WTC11 (cell line): ENCODE results near the gene OR51I2. TPM values are rescaled to one million over a fixed set of nuclear protein-coding genes. Genes with fewer than 3 reads are reported as not detected.

Experiments
- ATAC-seq: fragments of 200-7000 bp; cut with Tn5 transposase; 2 replicates; pipeline ENCODE4 v1.10.0; 2021; ENCODE audit warnings: mild to moderate bottlenecking, moderate library complexity
- CTCF ChIA-PET: fragments of 300-600 bp; sonication (Branson Sonifier 250); formaldehyde crosslinking; loops from one replicate; lab custom pipeline; 2021; ENCODE audit warnings: antibody characterized with exemption; lab: Charles Lee
- POLR2A ChIA-PET: fragments of 350-600 bp; sonication (Branson Sonifier 250); formaldehyde crosslinking; loops from one replicate; lab custom pipeline; 2021; ENCODE audit warnings: antibody characterized with exemption; lab: Charles Lee
- DNase-seq: peaks from one replicate; pipeline ENCODE4 v3.0.0; 2021; ENCODE audit warnings: low spot score
- H3K27ac Mint-ChIP-seq: 2 replicates; pipeline ENCODE4 v1.8.0; 2021; ENCODE audit warnings: mixed read lengths
- H3K27me3 Mint-ChIP-seq: 2 replicates; pipeline ENCODE4 v1.8.0; 2021; ENCODE audit warnings: low read depth, mild to moderate bottlenecking, moderate library complexity, mixed read lengths
- H3K36me3 Mint-ChIP-seq: 2 replicates; pipeline ENCODE4 v1.8.0; 2021; ENCODE audit warnings: mixed read lengths
- H3K4me1 Mint-ChIP-seq: 2 replicates; pipeline ENCODE4 v1.8.0; 2022; ENCODE audit warnings: mixed read lengths
- H3K4me3 Mint-ChIP-seq: 2 replicates; pipeline ENCODE4 v1.8.0; 2021; ENCODE audit warnings: mild to moderate bottlenecking, moderate library complexity, mixed read lengths
- H3K9me3 Mint-ChIP-seq: 2 replicates; pipeline ENCODE4 v1.8.0; 2021; ENCODE audit warnings: mixed read lengths
- AR ChIP-seq: fragments of 250-450 bp; sonication (Bioruptor Pico); IDR thresholded peaks from 2 replicates; pipeline ENCODE4 v1.9.0; 2021; ENCODE audit warnings: mild to moderate bottlenecking
- CREB1 ChIP-seq: sonication (generic); formaldehyde crosslinking; IDR thresholded peaks from 2 replicates; pipeline ENCODE4 v1.8.0; 2023; ENCODE audit warnings: mild to moderate bottlenecking, missing genetic modification reagents
- CTCF ChIP-seq: fragments of 200-600 bp; IDR thresholded peaks from 2 replicates; pipeline ENCODE4 v1.8.0; 2022; ENCODE audit warnings: antibody characterized with exemption
- E2F4 ChIP-seq: sonication (generic); formaldehyde crosslinking; IDR thresholded peaks from 2 replicates; pipeline ENCODE4 v1.8.1; 2022; ENCODE audit warnings: low read depth, mild to moderate bottlenecking, moderate library complexity, missing genetic modification reagents, borderline replicate concordance
- ELF4 ChIP-seq: sonication (generic); formaldehyde crosslinking; IDR thresholded peaks from 2 replicates; pipeline ENCODE4 v1.8.1; 2022; ENCODE audit warnings: low read depth, mild to moderate bottlenecking, moderate library complexity, missing genetic modification reagents
- FOXK1 ChIP-seq: sonication (generic); formaldehyde crosslinking; IDR thresholded peaks from 2 replicates; pipeline ENCODE4 v1.8.0; 2022; ENCODE audit warnings: mild to moderate bottlenecking, moderate library complexity, missing genetic modification reagents
- NR1H2 ChIP-seq: sonication (generic); formaldehyde crosslinking; IDR thresholded peaks from 2 replicates; pipeline ENCODE4 v1.9.0; 2021; ENCODE audit warnings: mild to moderate bottlenecking, moderate library complexity, missing genetic modification reagents
- SMAD4 ChIP-seq: sonication (generic); formaldehyde crosslinking; IDR thresholded peaks from 2 replicates; pipeline ENCODE4 v1.8.0; 2022; ENCODE audit warnings: mild to moderate bottlenecking, missing genetic modification reagents
- SP1 ChIP-seq: sonication (generic); formaldehyde crosslinking; conservative IDR thresholded peaks from 2 replicates; pipeline ENCODE4 v1.8.1; 2022; ENCODE audit warnings: missing genetic modification reagents
- ZBTB21 ChIP-seq: sonication (generic); formaldehyde crosslinking; IDR thresholded peaks from 2 replicates; pipeline ENCODE4 v1.8.1; 2023; ENCODE audit warnings: mild to moderate bottlenecking, missing genetic modification reagents, borderline replicate concordance
- ZNF138 ChIP-seq: sonication (generic); formaldehyde crosslinking; conservative IDR thresholded peaks from 2 replicates; pipeline ENCODE4 v1.8.1; 2022; ENCODE audit warnings: mild to moderate bottlenecking, moderate library complexity, missing genetic modification reagents
- ZNF281 ChIP-seq: sonication (generic); formaldehyde crosslinking; IDR thresholded peaks from 2 replicates; pipeline ENCODE4 v1.8.0; 2023; ENCODE audit warnings: mild to moderate bottlenecking, missing genetic modification reagents
- ZSCAN18 ChIP-seq: fragments of 250-450 bp; sonication (Bioruptor Pico); IDR thresholded peaks from 2 replicates; pipeline ENCODE4 v2.1.2; 2022; ENCODE audit warnings: mild to moderate bottlenecking, moderate library complexity
- total RNA-seq: library from RNA; stranded (reverse); gene quantifications from 3 replicates; pipeline ENCODE4 v1.2.3, GENCODE V29; 2021

OR51I2 gene
- total RNA-seq, 1 experiment from 2014 or later: not detected

GRCh38 chr11:5467527-5467926, 18.4 kb downstream of the OR51I2 start:
- no peak for DNase-seq
- H3K36me3 Mint-ChIP-seq: no peaks in the 10 kb centered on the region
- POLR2A ChIA-PET: no interaction called here
- peaks cover 7% of the 10 kb centered on the region; the same call in 1 of the 2 replicates for H3K4me1 Mint-ChIP-seq
- H3K27me3 Mint-ChIP-seq: no peaks in the 10 kb centered on the region; the same call in 1 of the 2 replicates
- H3K27ac Mint-ChIP-seq: no peak overlapping the region
- no peak for TF ChIP-seq AR (CRISPR knock-in tag)
- no peak for TF ChIP-seq ELF4 (CRISPR knock-in tag)
- TF ChIP-seq ZBTB21: no peak
- no peak for TF ChIP-seq ZNF281 (CRISPR knock-in tag)
- TF ChIP-seq NR1H2: no peak
- TF ChIP-seq SP1 (CRISPR knock-in tag): no peak
- no peak for TF ChIP-seq ZSCAN18
- TF ChIP-seq E2F4 (CRISPR knock-in tag): no peak
- TF ChIP-seq ZNF138 (CRISPR knock-in tag): no peak
- no peak for ATAC-seq
- H3K9me3 Mint-ChIP-seq: no peaks in the 10 kb centered on the region
- no peak overlapping the region for H3K4me3 Mint-ChIP-seq
- CTCF ChIA-PET: interaction anchor here (1.7 kb wide), 1 partner anchor 9 kb away, joined by 5 read pairs; no protein-coding TSS in a partner anchor

GRCh38 chr11:5473921-5474320, 24.8 kb downstream of the OR51I2 start:
- Mint-ChIP-seq H3K4me3 (no peak overlapping the region), H3K27me3 (no peaks in the 10 kb centered on the region; the same call in 1 of the 2 replicates), H3K4me1 (peaks cover 3% of the 10 kb centered on the region; the same call in 1 of the 2 replicates), H3K27ac (no peak overlapping the region), H3K9me3 (peaks cover 9% of the 10 kb centered on the region), H3K36me3 (peaks cover 3% of the 10 kb centered on the region; the same call in 1 of the 2 replicates)
- ChIA-PET CTCF (no interaction called here), POLR2A (no interaction called here)
- no peak for DNase-seq
- no peak for TF ChIP-seq CREB1 (CRISPR knock-in tag)
- ATAC-seq: no peak

GRCh38 chr11:5476186-5476819, 27.2 kb downstream of the OR51I2 start:
- Mint-ChIP-seq H3K27ac (no peak overlapping the region), H3K4me3 (no peak overlapping the region), H3K36me3 (peaks cover 3% of the 10 kb centered on the region; the same call in 1 of the 2 replicates), H3K27me3 (no peaks in the 10 kb centered on the region; the same call in 1 of the 2 replicates), H3K9me3 (peaks cover 9% of the 10 kb centered on the region), H3K4me1 (no peaks in the 10 kb centered on the region)
- ChIA-PET POLR2A (no interaction called here), CTCF (interaction anchor here (0.6 to 1.4 kb wide), 9 partner anchors 9 to 213 kb away, joined by 3 to 5 read pairs (median 3); partner anchors contain the start of gene TRIM22)
- TF ChIP-seq FOXK1 (no peak), SMAD4 (CRISPR knock-in tag) (no peak), CTCF (peak; percentile 81)
- peak; percentile 43 for DNase-seq
- peak; percentile 93 for ATAC-seq
